ENCODE results near the gene SNRPD3. TPM values are rescaled to one million over a fixed set of nuclear protein-coding genes. Genes with fewer than 3 reads are reported as not detected.

SNRPD3 gene
- total and polyA plus RNA-seq, 9 of the 15 experiments (the other 6 are each of a cell fraction or from before 2014, with no cell fraction given): 131 to 366 (median 274) TPM

GRCh38 chr22:24517446-24517845, 38.4 kb upstream of the SNRPD3 start:
- FAIRE-seq: no peak
- WGBS (ENCODE audit: insufficient coverage, low coverage, missing lambda C conversion rate): 33% methylated on average over 2 of the region's 2 CpGs
- POLR2A ChIA-PET: no interaction called here
- in situ Hi-C loops (cut with MboI) (loop anchor here (25.0 kb wide), 1 partner anchor 555 kb away; the partner anchor contains the start of genes DDT, DDTL and GSTT2B), intact Hi-C loops (cut with micrococcal nuclease) (no loop called here)
- Histone ChIP-seq H3K9ac (ENCODE audit: insufficient read depth in 1 of 2, low read depth in 2 of 2, low read length in 2 of 2) (no peak overlapping the region), H3K4me3 (no peak overlapping the region), H4K20me1 (replicated peaks; ENCODE audit: control insufficient read depth, insufficient read depth, low read length) (0 out of 2 replicates have a peak, but pooled peaks cover 3% of the 10 kb centered on the region), H3K36me3 (ENCODE audit: control insufficient read depth, insufficient read depth, low read length) (no peaks in the 10 kb centered on the region), H3K4me2 (ENCODE audit: insufficient read depth, low read length) (no peak overlapping the region), H2AFZ (ENCODE audit: low read depth, low read length) (no peak overlapping the region), H3K9me3 (replicated peaks; ENCODE audit: control insufficient read depth, insufficient read depth, low read depth, low read length) (no peaks in the 10 kb centered on the region), H3K9me1 (ENCODE audit: control insufficient read depth, insufficient read depth, low read length) (no peaks in the 10 kb centered on the region), H3K4me1 (replicated peaks in 1 of 2; ENCODE audit: control insufficient read depth in 2 of 2, insufficient read depth in 2 of 2, low read length in 2 of 2) (peaks cover 4 to 5% of the 10 kb centered on the region in 2 experiments; a peak in 4 of 5 replicates), H3K27ac (ENCODE audit: extremely low read depth, low read depth, low read length) (no peak overlapping the region), H3K27me3 (ENCODE audit: control insufficient read depth in 2 of 2, insufficient read depth in 2 of 2, low read length in 2 of 2) (no peaks in the 10 kb centered on the region), H3K79me2 (ENCODE audit: control insufficient read depth, insufficient read depth, low read length) (no peaks in the 10 kb centered on the region)
- ATAC-seq: no peak
- DNase-seq (ENCODE audit: extremely low read depth in 1 of 4, low spot score in 3 of 4): no peak
- CTCF ChIA-PET (ENCODE audit: low intra/inter-chr PET ratio): no interaction called here
- no peak for TF ChIP-seq NCOR1 (IDR thresholded peaks at IDR 0.05)
- no TSS peak for BruUV-seq (replicated peaks)

GRCh38 chr22:24518228-24518627, 37.6 kb upstream of the SNRPD3 start:
- Histone ChIP-seq H3K27ac (ENCODE audit: extremely low read depth, low read depth, low read length) (no peak overlapping the region), H3K9ac (ENCODE audit: insufficient read depth in 1 of 2, low read depth in 2 of 2, low read length in 2 of 2) (no peak overlapping the region), H4K20me1 (replicated peaks; ENCODE audit: control insufficient read depth, insufficient read depth, low read length) (0 out of 2 replicates have a peak, but pooled peaks cover 3% of the 10 kb centered on the region), H3K79me2 (ENCODE audit: control insufficient read depth, insufficient read depth, low read length) (no peaks in the 10 kb centered on the region), H3K9me1 (ENCODE audit: control insufficient read depth, insufficient read depth, low read length) (no peaks in the 10 kb centered on the region), H3K4me3 (no peak overlapping the region), H3K27me3 (ENCODE audit: control insufficient read depth in 2 of 2, insufficient read depth in 2 of 2, low read length in 2 of 2) (no peaks in the 10 kb centered on the region), H3K36me3 (ENCODE audit: control insufficient read depth, insufficient read depth, low read length) (no peaks in the 10 kb centered on the region), H3K9me3 (replicated peaks; ENCODE audit: control insufficient read depth, insufficient read depth, low read depth, low read length) (no peaks in the 10 kb centered on the region), H2AFZ (ENCODE audit: low read depth, low read length) (no peak overlapping the region), H3K4me1 (replicated peaks in 1 of 2; ENCODE audit: control insufficient read depth in 2 of 2, insufficient read depth in 2 of 2, low read length in 2 of 2) (peaks cover 4 to 5% of the 10 kb centered on the region in 2 experiments; a peak in 4 of 5 replicates), H3K4me2 (ENCODE audit: insufficient read depth, low read length) (no peak overlapping the region)
- ATAC-seq: no peak
- no peak for FAIRE-seq
- 26% methylated on average over 2 of the region's 3 CpGs for WGBS (ENCODE audit: insufficient coverage, low coverage, missing lambda C conversion rate)
- DNase-seq (ENCODE audit: extremely low read depth in 1 of 4, low spot score in 3 of 4): no peak
- intact Hi-C loops (cut with micrococcal nuclease): no loop called here
- BruUV-seq (replicated peaks): no TSS peak
- in situ Hi-C loops (cut with MboI): loop anchor here (25.0 kb wide), 1 partner anchor 556 kb away; the partner anchor contains the start of genes DDT, DDTL and GSTT2B
- ChIA-PET CTCF (ENCODE audit: low intra/inter-chr PET ratio) (no interaction called here), POLR2A (no interaction called here)
- TF ChIP-seq CEBPB (tag; IDR thresholded peaks at IDR 0.05) (no peak), ZNF778 (CRISPR knock-in tag; IDR thresholded peaks at IDR 0.05) (no peak), ZNF699 (CRISPR knock-in tag; IDR thresholded peaks at IDR 0.05; ENCODE audit: insufficient replicate concordance) (no peak), CHD7 (IDR thresholded peaks at IDR 0.05; ENCODE audit: low read depth, low read length) (no peak)
